Mononuclear cell (primary cell): ENCODE results near the gene CCDC137. TPM values are rescaled to one million over a fixed set of nuclear protein-coding genes. Genes with fewer than 3 reads are reported as not detected.
"Not testable (repeated sequence)": the region's sequence is repeated elsewhere in the genome, so short reads cannot be mapped to it uniquely, and the experiment has no call there.

ENCODE experiments used
- H3K27me3 ChIP-seq: 2 replicates; pipeline ENCODE4 v1.6.0; 2011; ENCODE audit warnings: low read length, control low read depth; ENCODE audit not compliant: insufficient read depth
- H3K4me1 ChIP-seq: 2 replicates; pipeline ENCODE4 v1.5.1; 2011; ENCODE audit warnings: mild to moderate bottlenecking, low read length, control low read depth; ENCODE audit not compliant: insufficient read depth
- H3K4me3 ChIP-seq: 2 replicates; pipeline ENCODE4 v1.5.1; 2011; ENCODE audit warnings: mild to moderate bottlenecking, low read length, moderate library complexity
- H3K9me3 ChIP-seq: 2 replicates; pipeline ENCODE4 v1.5.1; 2011; ENCODE audit warnings: low read depth, mild to moderate bottlenecking, control low read depth, low read length
- total RNA-seq: library from RNA; depleted of rRNA; stranded (reverse); fragments of >200 nt; gene quantifications from one replicate; pipeline ENCODE4 v1.2.3, GENCODE V29; 2012

The CCDC137 gene
- total RNA-seq, 1 donor: 4.4 TPM

DNA sequence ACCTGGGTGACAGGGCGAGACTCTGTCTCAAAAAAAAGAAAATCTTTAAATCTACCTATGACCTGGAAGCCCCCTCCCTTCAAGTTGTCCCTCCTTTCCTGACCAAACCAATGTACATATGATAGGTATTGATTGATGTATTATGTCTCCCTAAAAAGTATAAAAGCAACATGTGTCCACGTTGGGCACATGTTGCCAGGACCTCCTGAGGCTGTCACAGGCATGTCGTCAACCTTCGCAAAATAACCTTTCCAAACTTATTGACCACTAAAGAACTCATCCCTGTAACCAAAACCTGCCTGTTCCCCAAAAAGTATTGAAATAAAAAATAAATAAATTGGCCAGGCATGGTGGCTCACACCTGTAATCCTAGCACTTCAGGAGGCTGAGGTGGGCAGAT, 4.5 kb upstream of the CCDC137 start:
- peaks cover 17% of the 10 kb centered on the region for H3K4me1 ChIP-seq
- H3K27me3 ChIP-seq: no peaks in the 10 kb centered on the region
- H3K4me3 ChIP-seq: no peak overlapping the region
- no peaks in the 10 kb centered on the region for H3K9me3 ChIP-seq

DNA sequence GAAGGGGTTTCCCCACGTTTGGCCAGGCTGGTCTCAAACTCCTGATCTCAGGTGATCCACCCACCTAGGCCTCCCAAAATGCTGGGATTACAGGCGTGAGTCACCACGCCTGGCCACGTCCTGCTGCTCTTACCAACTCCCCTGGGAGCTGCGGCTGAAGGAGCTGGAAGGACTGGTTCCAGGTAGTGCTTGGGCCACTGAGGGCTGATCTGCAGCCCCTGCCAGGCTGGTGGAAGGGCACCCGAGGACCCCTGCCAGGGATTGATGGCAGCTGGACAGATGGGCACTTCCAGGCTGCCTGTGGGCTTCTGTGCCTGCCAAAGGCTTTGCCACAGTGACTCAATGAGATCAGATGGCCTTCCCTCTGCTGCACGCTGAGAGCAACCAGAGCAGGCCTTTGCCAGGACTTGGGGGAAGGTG, 2.5 kb upstream of the CCDC137 start:
- Histone ChIP-seq H3K9me3 (no peaks in the 10 kb centered on the region), H3K4me3 (no peak overlapping the region), H3K4me1 (peaks cover 30% of the 10 kb centered on the region), H3K27me3 (no peaks in the 10 kb centered on the region)

DNA sequence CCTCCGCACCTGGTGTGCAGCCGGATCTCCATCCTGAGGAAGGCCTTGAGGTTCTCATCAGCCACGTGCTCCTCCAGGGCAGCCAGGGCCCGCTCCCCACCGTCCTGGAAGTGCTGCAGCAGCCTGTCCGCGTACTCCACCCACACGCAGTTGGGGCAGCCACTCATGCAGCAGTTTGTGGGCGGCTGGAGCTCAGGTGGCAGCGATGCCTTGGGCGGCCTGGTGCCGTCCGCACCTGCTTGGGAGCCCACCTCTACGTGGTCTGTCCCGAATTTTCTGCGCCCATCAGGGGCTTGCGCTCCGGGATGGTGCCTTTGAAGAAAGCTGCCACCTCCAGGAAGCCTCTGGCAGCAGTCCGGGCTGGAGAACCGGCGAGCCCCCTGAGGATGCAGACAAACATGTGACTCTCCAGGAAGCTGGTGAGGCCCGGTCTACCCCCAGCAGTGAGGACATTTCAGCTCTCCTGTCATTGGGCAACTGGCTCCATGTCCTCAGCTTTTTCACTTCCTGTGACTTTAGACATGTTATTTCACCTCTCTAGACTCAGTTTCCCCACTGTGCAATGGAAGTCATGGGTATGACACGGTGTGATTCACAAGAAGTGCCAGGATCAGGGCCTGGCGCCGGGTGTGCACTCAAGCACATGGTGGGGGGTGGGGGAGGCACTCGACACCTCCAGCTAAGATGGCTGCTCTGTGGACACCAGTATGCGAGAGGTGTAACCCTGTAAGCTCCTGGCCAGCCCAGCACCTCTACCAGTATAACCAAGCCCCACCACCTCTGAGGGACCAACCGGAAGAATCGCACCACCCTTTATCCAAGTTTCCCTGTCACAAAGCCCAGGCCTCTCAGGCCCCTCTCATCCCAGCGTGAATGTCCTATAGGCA, 1.1 kb upstream of the CCDC137 start:
- no peaks in the 10 kb centered on the region for H3K27me3 ChIP-seq
- H3K4me1 ChIP-seq: peaks cover 30% of the 10 kb centered on the region
- no peaks in the 10 kb centered on the region for H3K9me3 ChIP-seq
- peak overlapping the region; percentile 90 for H3K4me3 ChIP-seq

DNA sequence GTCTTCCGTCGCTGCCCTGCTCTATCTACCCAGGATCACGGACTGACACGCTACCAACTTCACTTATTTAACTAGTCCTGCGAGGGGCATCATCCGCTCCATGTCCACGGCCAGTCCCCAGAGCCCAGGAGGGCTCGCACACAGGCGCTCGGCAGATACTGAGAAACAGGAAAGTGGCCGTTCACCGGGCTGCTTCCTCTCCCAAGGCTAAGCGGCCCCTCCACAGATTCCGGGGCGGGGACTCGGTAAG, 520 bp upstream of the CCDC137 start:
- Histone ChIP-seq H3K4me1 (peaks cover 30% of the 10 kb centered on the region), H3K9me3 (no peaks in the 10 kb centered on the region), H3K4me3 (peak overlapping the region; percentile 90), H3K27me3 (no peaks in the 10 kb centered on the region)

DNA sequence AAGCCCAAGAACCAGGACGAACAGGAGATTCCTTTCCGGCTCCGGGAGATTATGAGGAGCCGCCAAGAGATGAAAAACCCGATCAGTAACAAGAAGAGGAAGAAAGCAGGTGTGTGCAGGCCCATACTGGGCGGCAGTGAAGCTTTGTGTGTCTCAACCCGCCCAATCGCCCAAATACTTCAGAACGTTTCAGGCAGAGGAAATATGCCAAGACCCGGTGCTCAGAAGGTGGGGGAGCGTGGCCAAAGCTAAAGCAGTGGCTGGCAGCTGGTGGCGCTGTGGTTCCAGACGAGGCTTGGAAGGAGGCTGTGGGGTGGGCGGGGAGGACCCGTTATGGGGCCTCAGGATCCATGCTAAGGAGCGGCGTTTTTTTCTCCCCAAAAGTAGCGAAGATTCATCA, 1.2 kb downstream of the CCDC137 start:
- H3K4me1 ChIP-seq: peaks cover 30% of the 10 kb centered on the region
- H3K4me3 ChIP-seq: no peak overlapping the region
- H3K27me3 ChIP-seq: no peaks in the 10 kb centered on the region
- H3K9me3 ChIP-seq: no peaks in the 10 kb centered on the region

DNA sequence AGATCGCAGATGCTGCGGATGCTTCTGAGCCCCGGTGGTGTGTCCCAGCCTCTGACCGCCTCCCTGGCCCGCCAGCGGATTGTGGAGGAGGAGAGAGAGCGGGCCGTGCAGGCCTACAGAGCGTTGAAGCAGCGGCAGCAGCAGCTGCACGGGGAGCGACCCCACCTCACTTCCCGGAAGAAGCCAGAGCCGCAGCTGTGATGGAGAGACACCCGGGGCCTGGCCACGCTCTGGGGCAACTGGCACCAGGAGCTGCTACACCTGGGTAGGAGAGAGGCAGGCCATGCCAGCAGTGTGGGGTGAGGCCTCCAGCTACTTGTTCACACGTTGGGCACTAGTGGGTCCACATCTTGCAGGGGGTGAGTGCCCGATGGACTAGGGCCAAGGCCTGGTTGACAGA, 6.0 kb downstream of the CCDC137 start:
- Histone ChIP-seq H3K4me3 (no peak overlapping the region), H3K4me1 (peaks cover 11% of the 10 kb centered on the region), H3K9me3 (no peaks in the 10 kb centered on the region), H3K27me3 (no peaks in the 10 kb centered on the region)

DNA sequence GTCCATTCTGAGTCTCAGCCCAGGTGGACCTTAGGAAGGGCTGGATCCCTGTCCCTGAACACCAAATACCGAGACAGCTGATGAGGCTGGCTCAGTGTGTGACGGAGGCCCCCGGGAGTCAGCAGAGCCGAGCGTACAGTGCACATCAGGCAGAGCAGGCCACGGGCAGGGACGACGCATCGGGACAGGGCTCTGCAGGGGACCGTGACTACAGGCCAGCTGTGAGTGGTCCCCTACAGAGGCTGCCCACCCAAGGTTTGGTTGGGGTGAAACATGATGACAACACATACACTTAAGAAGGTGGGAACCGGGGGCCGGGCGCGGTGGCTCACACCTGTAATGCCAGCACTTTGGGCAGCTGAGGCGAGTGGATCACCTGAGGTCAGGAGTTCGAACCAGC, 6.4 kb downstream of the CCDC137 start:
- H3K9me3 ChIP-seq: no peaks in the 10 kb centered on the region
- no peaks in the 10 kb centered on the region for H3K27me3 ChIP-seq
- peaks cover 7% of the 10 kb centered on the region for H3K4me1 ChIP-seq
- no peak overlapping the region for H3K4me3 ChIP-seq

DNA sequence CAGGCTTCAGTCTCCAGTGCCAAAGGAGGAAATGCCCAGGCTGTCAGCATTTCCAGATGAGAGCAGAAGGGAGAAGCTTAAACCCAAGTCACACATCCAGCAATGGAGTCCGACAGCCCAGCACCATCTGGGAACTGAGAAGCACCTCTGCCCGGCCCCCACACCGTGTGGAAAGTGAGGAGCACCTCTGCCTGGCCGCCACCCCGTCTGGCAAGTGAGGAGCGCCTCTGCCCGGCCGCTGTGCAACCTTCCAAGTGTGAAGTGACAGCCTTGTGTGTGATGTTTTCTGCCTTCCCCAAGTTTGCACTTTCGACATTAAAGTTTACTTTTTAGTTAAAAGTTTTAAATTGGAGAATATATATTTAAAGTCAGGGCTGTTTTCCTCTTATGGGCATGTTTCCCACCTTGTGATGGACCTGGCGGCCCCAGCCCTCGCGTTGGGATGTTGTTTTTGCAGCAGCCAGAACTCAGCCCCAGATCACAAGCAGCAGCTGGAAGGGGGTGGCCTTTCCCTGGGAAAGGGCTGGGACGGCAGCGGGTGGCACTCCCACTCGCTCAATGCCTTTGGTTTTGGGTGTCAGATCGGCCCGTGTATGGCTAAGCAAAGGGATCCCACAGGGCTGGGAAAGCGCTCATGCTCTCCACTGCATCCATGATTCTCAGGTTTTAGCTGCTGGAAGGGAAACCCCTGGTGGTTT, 7.2 kb downstream of the CCDC137 start:
- H3K9me3 ChIP-seq: no peaks in the 10 kb centered on the region
- no peak overlapping the region for H3K4me3 ChIP-seq
- no peaks in the 10 kb centered on the region for H3K4me1 ChIP-seq
- H3K27me3 ChIP-seq: no peaks in the 10 kb centered on the region

DNA sequence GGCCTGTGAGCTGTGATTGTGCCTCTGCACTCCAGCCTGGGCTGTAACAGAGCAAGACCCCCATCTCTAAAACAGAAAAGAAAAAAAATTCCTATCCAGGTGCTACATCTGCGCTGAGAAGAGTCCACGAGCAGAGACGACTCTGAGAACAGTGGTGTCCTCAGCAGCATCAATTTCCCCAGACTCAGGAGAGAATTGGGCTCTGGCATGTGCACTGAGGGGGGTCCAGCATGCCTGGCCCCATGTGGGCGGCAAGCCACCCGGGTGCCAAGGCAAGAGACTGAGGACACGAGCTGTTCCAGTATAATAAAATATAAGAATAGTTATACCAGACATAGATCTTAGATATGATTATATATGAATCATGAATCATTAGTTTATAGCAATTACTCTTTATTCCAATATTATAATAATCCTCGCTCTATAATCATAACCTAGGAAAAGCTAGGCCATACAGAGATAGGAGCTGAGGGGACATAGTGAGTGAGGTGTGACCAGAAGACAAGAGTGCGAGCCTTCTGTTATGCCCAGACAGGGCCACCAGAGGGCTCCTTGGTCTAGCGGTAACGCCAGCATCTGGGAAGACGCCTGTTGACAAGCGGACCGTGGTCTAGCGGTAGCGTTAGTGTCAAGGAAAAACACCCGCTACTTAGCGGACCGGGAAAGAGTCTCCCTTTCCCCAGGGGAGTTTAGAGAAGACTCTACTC, 9.1 kb downstream of the CCDC137 start:
- not testable (repeated sequence) for H3K4me1 ChIP-seq, H3K9me3 ChIP-seq, H3K27me3 ChIP-seq, H3K4me3 ChIP-seq

DNA sequence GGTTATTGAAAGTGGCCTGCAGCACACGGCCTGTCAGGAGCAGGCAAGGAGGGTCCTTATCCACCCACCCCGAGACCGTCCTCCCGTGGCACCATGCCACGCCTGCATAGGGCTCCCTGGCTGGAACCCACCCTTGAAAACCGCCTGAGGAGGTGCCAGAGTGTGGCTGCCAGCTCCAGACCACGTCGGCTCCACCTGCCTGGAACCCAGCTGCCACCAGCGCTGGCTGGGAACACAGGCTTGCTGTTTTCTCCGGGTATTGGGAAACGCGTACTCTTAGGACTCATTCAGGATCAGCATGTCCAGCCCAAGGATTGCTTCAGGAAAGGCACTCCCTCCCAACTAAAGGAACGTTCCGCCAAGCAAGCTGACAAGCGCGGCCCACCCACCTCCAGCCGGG, 10.4 kb downstream of the CCDC137 start:
- no peaks in the 10 kb centered on the region for H3K27me3 ChIP-seq
- H3K9me3 ChIP-seq: no peaks in the 10 kb centered on the region
- H3K4me1 ChIP-seq: no peaks in the 10 kb centered on the region
- no peak overlapping the region for H3K4me3 ChIP-seq

DNA sequence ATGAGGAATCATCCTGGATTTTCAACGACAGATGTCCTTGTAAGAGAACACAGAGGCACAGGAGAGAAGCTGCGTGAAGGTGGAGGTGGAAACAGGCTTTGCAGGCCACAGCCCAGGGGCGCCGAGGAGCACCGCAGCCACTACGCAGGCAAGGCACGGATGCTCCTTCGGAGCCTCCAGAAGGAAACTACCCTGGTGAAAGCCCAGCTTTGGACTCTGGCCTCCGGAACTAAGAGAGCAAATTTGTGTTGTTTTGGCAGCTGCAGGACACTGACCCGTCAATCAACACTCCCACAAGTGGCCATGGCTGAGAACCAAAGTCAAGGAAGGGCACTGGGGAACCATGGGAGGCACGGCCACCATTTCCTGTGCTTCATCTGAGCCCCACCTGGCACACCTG, 13.6 kb downstream of the CCDC137 start:
- no peaks in the 10 kb centered on the region for H3K9me3 ChIP-seq
- no peaks in the 10 kb centered on the region for H3K27me3 ChIP-seq
- H3K4me3 ChIP-seq: no peak overlapping the region
- H3K4me1 ChIP-seq: peaks cover 21% of the 10 kb centered on the region

DNA sequence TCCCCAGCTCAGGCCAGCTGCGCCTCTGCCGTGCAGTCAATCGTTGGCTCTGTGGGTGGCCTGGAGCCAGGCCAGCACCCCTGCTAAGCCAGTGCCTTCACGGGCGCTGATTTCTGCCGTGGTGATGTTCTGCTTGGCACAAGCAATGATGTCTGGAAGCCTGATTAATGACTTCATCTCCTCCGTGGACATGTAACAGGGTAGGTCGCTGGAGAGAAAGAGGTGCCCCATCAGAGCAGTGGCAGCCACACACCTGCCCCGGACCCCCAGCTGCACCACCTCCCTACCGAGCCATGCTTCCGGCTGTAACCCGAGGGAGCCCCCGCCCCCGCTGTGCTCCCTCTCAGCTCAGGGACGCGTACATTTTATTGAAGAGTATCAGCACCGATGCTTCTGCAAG, 15.1 kb downstream of the CCDC137 start:
- no peak overlapping the region for H3K4me3 ChIP-seq
- H3K9me3 ChIP-seq: no peaks in the 10 kb centered on the region
- peaks cover 26% of the 10 kb centered on the region for H3K4me1 ChIP-seq
- H3K27me3 ChIP-seq: no peaks in the 10 kb centered on the region

DNA sequence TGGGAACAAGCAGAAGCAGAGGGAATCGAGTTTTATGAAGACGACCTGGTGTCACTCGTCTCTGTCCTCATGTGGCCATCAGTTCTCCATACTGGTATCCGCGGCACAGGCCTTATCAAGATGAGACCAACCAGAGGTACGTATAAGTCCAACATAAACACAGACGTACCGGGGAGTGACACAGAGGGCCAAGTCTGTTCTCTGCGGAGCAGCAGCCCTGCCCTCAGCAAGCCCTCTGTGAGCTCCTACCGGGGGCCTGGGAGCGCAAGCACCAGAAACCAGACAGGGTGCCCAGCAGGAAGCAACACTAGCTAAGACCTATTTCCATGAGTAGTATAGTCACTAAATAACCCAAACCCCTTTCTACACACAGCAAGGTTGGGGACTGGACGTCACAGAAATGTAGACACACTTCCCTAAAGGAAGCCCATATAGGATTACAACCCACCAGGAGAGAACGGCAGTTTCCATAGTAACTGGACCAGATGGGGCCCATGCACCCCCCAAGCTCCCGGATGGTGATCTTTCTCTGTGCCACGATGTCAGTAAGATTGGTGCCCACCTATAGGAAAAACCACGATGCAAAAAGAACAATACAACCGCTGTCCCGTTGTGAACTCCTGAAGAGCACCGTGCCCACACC, 16.1 kb downstream of the CCDC137 start:
- Histone ChIP-seq H3K27me3 (no peaks in the 10 kb centered on the region), H3K4me3 (peak overlapping the region; percentile 78), H3K9me3 (no peaks in the 10 kb centered on the region), H3K4me1 (peaks cover 26% of the 10 kb centered on the region)

DNA sequence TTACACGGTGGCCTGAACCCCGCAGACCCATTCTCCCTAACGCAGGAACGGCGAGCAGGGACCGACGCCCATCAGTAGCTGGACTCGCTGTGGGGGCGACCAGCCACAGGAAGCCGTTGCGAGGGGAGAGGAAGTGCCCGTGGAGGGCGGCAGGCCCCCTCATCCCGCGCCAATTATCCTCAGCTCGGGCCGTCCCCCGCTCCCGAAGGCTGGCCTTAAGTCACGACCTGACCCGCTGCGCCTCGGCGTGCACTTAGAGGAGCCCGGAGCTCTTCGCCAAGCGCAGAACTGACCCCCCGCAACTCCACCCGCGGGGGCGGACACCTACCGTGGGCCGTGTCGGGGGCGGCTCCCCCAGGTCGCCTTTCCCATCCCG, 16.7 kb downstream of the CCDC137 start:
- H3K27me3 ChIP-seq: no peaks in the 10 kb centered on the region
- peaks cover 26% of the 10 kb centered on the region for H3K4me1 ChIP-seq
- H3K4me3 ChIP-seq: peak overlapping the region; percentile 78
- no peaks in the 10 kb centered on the region for H3K9me3 ChIP-seq
